SJSA1 (cell line): ENCODE measurements around the gene NTRK3. TPM values are rescaled to one million over a fixed set of nuclear protein-coding genes. Genes with fewer than 3 reads are reported as not detected.

ENCODE experiments used
- DNase-seq, 2 experiments: peaks; one replicate each; pipeline ENCODE4 v3.0.0-alpha.2; 2015 to 2020; ENCODE audit warnings: low spot score in 2 of 2, low read depth in 1 of 2
- H3K27ac ChIP-seq: fragments of 250-450 bp; sonication (Bioruptor Pico); 2 replicates; pipeline ENCODE4 v1.5.1; 2020; ENCODE audit warnings: mild to moderate bottlenecking, moderate library complexity
- H3K27me3 ChIP-seq: fragments of 250-450 bp; sonication (Bioruptor Pico); replicated peaks from 2 replicates; pipeline ENCODE4 v1.5.1; 2020; ENCODE audit warnings: mild to moderate bottlenecking, moderate library complexity
- H3K36me3 ChIP-seq: fragments of 250-450 bp; sonication (Bioruptor Pico); 2 replicates; pipeline ENCODE4 v1.5.1; 2020; ENCODE audit warnings: mild to moderate bottlenecking
- H3K4me1 ChIP-seq: fragments of 250-450 bp; sonication (Bioruptor Pico); replicated peaks from 2 replicates; pipeline ENCODE4 v1.6.1; 2021; ENCODE audit warnings: mild to moderate bottlenecking
- H3K4me3 ChIP-seq: fragments of 250-450 bp; sonication (Bioruptor Pico); 2 replicates; pipeline ENCODE4 v1.5.1; 2020; ENCODE audit warnings: mild to moderate bottlenecking
- H3K9me3 ChIP-seq: fragments of 250-450 bp; sonication (Bioruptor Pico); replicated peaks from 2 replicates; pipeline ENCODE4 v1.5.1; 2020; ENCODE audit warnings: mild to moderate bottlenecking
- total RNA-seq: library from RNA; depleted of rRNA; stranded (reverse); fragments of >200 nt; shearing (Covaris generic); gene quantifications from 2 replicates; pipeline ENCODE4 v1.2.3, GENCODE V29; 2014

The NTRK3 gene
- total RNA-seq, 1 experiment from 2014 or later: not detected

DNA sequence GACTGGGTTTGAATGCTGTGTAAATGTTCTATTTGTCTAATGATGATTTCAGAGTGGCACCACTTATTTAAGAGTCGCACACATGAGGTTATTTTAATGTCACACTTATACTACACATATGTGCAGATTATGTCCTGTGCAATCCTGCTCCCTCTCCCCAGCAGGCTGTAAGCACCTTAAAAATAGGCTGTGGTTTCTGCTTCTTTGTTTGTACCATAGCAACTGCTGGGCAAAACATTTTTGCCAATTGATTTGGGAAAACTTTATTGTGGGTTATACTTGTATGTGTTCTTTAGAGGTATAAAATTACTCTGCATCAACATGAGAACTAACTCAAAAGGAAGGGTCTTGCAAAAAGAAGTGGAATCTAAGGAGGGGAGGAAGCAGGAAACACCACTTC is 318.5 kb downstream of the NTRK3 start:
- no peak overlapping the region for H3K27ac ChIP-seq
- H3K27me3 ChIP-seq: no peaks in the 10 kb centered on the region
- no peak for DNase-seq
- H3K36me3 ChIP-seq: no peaks in the 10 kb centered on the region
- no peak overlapping the region for H3K4me3 ChIP-seq
- no peaks in the 10 kb centered on the region for H3K4me1 ChIP-seq
- no peaks in the 10 kb centered on the region for H3K9me3 ChIP-seq

DNA sequence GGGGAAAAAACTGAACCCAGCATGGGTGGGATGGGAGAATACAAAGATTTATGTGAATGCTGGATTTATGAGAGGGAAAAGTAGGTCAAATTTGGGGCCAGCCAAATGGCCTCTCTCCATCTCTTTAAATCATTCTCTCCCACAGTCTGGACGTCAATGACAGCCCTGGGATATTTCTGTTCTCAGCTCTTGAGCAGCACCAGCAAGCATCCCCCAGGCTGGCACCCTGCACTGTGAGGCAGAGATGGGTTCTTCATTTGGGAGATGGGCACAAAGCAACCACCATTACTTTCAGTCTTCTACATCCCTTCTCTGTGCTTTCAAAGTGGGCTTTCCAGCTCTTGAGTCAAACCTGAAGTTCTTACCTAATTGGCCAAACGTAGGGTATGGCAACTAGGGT is 321.0 kb downstream of the NTRK3 start:
- Histone ChIP-seq H3K9me3 (no peaks in the 10 kb centered on the region), H3K36me3 (no peaks in the 10 kb centered on the region), H3K27me3 (no peaks in the 10 kb centered on the region), H3K4me1 (no peaks in the 10 kb centered on the region), H3K4me3 (no peak overlapping the region), H3K27ac (no peak overlapping the region)
- no peak for DNase-seq

DNA sequence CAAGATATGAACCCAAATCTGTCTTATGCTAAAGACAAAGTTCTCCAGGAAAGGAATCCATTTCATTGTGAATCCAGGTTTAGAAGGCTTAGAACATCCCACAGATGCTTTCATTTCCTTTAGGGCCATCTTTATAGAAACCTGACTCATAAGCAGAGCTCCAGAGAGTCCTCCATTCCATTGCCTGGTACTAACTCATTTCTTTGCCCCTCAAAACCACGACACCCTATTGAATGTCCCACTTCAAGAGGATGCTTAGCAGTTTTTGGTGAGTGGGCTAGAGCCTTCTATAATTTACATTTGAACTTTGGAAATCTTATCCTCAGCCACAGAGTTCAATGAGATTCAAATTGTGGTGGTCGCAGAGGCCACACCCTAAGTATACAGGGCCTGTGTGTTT is 325.0 kb downstream of the NTRK3 start:
- no peak for DNase-seq
- no peaks in the 10 kb centered on the region for H3K27me3 ChIP-seq
- H3K36me3 ChIP-seq: no peaks in the 10 kb centered on the region
- H3K27ac ChIP-seq: no peak overlapping the region
- H3K4me3 ChIP-seq: no peak overlapping the region
- no peaks in the 10 kb centered on the region for H3K4me1 ChIP-seq
- no peaks in the 10 kb centered on the region for H3K9me3 ChIP-seq

DNA sequence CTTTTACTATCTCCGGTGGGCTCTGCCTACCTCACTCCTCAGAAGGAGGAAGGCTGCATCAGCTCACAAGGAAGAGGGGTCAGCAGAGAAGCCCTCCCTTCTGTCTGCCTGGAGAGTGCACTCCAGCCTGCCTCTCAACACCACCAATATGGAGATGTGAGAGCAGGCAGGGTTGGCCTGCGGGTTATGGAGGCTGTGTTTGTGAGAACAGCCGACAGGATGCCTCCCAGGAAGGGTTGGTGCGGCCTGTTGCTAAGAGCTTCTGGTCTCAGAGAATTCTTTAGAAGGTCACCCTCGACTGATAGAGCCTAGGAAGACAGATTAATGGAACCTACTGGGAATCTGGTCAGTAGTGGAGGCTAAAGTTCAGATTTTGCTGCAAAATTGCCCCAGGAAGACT is 326.1 kb downstream of the NTRK3 start:
- Histone ChIP-seq H3K9me3 (no peaks in the 10 kb centered on the region), H3K4me3 (no peak overlapping the region), H3K4me1 (no peaks in the 10 kb centered on the region), H3K27me3 (no peaks in the 10 kb centered on the region), H3K36me3 (no peaks in the 10 kb centered on the region), H3K27ac (no peak overlapping the region)
- no peak for DNase-seq

DNA sequence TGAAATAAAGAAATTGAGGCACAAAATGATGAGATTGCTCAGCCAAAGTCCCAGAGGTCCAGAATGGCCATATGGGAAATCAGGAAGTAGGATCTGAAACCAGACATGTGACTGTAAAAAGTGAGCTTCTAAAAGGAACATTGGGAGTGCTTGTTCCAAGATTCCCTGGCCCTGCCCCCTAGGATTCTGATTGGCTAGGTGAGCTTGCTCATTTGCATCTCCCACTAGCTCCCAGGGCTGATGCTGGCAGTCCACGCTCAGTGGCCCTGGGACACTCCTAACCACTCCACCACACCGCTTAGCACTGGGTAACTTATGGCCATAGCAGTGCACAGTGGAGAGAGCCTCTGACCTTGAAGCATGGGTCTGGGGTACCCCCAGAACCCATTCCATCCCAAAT is 326.7 kb downstream of the NTRK3 start:
- Histone ChIP-seq H3K9me3 (no peaks in the 10 kb centered on the region), H3K4me3 (no peak overlapping the region), H3K4me1 (no peaks in the 10 kb centered on the region), H3K27ac (no peak overlapping the region), H3K36me3 (no peaks in the 10 kb centered on the region), H3K27me3 (no peaks in the 10 kb centered on the region)
- no peak for DNase-seq

DNA sequence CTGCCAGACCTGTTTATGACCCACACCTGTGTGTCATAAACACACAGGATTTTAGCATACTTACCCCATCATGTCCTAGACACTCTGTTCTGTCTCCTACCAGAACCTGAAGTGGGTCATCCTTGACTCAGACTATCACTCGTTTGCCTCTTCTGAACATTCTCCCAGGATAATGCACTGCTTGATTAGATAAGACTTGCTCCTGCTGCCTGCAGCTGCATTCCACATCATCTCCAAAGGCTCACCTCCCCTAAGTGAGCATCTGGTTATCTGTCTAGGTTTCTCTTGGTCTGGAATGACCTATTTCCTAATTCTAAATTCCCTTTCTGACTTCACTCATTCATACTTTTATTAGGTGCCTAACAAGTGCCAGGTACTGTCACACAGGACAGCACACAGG is 332.1 kb downstream of the NTRK3 start:
- Histone ChIP-seq H3K4me3 (no peak overlapping the region), H3K27ac (no peak overlapping the region), H3K4me1 (no peaks in the 10 kb centered on the region), H3K9me3 (no peaks in the 10 kb centered on the region), H3K27me3 (no peaks in the 10 kb centered on the region; the same call in 1 of the 2 replicates), H3K36me3 (no peaks in the 10 kb centered on the region)
- no peak for DNase-seq

DNA sequence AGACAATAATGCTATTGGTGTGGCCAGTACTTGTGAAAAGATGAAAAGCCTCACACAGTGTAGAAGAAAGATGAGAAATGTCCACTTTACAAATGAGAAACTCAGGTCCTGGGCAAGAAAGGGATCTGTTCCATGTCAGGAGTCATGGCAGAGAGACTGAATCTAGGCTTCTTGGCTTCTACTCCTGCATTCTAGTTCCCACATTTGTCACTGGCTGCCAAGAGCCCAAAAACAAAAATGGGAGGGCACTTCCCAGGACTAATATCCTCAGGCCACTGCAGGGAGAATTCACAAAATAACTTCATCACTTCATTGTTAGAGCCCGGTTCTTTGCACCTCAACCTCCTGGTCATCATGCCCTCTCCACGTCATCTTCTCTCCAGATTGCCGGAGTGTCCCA is 337.5 kb downstream of the NTRK3 start:
- Histone ChIP-seq H3K36me3 (no peaks in the 10 kb centered on the region), H3K4me1 (no peaks in the 10 kb centered on the region), H3K4me3 (no peak overlapping the region), H3K9me3 (no peaks in the 10 kb centered on the region), H3K27me3 (no peaks in the 10 kb centered on the region; the same call in 1 of the 2 replicates), H3K27ac (no peak overlapping the region)
- no peak for DNase-seq

DNA sequence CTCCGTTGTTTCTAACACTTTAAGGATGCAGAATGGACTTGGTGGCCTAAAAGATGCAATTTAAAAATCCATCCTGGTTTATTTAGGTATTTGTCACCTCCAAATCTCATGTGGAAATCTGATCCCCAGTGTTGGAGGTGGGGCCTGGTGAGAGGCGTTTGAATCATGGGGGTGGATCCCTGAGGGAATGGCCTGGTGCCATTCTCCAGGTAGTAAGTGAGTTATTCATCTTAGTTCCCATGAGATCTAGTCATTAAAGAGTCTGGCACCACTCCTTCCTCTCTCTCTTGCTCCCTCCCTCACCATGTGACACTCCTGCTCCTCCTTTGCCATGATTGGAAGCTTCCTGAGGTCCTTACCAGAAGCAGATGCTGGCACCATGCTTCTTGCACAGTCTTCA is 339.1 kb downstream of the NTRK3 start:
- Histone ChIP-seq H3K4me3 (no peak overlapping the region), H3K27me3 (no peaks in the 10 kb centered on the region), H3K9me3 (no peaks in the 10 kb centered on the region), H3K27ac (no peak overlapping the region), H3K36me3 (no peaks in the 10 kb centered on the region), H3K4me1 (no peaks in the 10 kb centered on the region)
- DNase-seq: no peak

DNA sequence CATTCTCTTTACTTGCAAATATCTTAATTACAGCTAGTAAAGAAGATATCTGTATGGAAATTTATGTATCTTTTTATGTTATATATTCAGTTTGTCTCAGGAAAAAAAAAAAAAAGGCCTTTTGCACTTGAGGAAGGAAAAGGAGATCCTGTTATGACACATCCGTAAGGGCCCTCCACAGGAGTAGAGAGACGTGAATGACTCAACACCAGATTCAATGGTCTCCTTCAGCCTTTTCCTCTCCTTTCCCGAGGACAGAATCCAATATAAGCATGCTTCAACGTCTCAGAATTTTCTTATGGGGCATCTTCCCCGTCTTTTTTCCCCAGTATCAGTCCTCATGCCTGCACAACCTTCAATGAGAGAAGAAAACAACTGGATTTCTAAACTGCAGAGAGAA is 340.3 kb downstream of the NTRK3 start:
- Histone ChIP-seq H3K27me3 (no peaks in the 10 kb centered on the region), H3K4me1 (no peaks in the 10 kb centered on the region), H3K4me3 (no peak overlapping the region), H3K27ac (no peak overlapping the region), H3K36me3 (no peaks in the 10 kb centered on the region), H3K9me3 (no peaks in the 10 kb centered on the region; the same call in 1 of the 2 replicates)
- no peak for DNase-seq

DNA sequence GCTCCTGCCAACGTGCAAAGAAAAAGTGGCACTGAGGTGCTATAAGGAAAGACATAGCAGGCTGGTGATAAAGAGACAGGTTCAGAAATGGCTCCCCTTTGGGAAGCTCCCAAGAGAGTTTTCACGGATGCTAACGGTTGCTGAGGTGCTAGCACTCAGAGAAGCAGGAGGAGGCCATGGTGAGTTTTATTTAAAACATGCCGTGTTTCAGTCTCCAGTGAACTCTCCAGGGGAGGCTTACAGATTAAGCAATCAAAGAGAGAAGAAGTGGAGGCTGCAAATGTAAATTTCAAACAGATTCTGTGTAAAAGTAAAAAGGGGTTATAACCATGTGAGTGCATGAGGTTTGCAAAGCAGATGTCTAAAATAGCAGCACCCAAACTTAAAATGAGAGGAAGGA is 346.2 kb downstream of the NTRK3 start:
- no peak for DNase-seq
- no peak overlapping the region for H3K27ac ChIP-seq
- no peaks in the 10 kb centered on the region for H3K27me3 ChIP-seq
- no peaks in the 10 kb centered on the region; the same call in 1 of the 2 replicates for H3K9me3 ChIP-seq
- H3K36me3 ChIP-seq: no peaks in the 10 kb centered on the region
- H3K4me3 ChIP-seq: no peak overlapping the region
- no peaks in the 10 kb centered on the region for H3K4me1 ChIP-seq

DNA sequence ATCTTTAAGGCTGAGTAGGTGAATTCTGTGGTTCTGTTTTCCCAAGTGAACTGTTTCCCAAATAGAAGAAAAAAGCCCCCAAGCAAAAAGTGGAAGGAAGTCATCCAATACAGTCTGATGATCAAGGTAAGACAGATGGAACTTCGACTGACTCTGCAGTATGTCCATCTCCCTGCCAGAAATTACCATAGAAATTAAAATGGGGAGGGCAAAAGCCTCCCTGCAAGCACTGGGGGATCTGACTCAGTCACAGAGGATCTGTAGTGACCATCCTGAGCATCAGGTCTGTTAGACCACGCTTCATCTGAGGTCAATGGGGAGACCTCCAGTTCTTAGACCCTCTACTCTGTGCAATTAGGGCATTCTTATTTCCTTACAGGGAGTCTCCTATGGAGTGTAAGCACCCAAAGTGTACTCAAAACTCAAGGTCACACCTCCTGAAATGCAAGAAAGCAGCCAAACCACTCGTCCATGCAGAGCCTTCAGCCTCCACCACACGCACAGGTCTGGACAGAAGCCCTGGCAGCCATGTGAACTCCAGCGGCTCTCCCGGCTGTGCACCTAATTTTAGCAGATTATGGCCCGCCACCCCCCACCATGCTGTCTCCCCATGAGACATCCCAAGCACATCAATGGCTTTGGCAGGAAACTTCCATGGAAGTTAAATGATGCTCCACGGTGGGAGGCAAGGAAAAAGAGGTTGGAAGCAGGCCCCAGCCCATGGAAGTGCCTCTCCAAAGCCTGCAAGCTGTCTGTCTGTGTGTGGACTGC is 348.7 kb downstream of the NTRK3 start:
- no peaks in the 10 kb centered on the region; the same call in 1 of the 2 replicates for H3K9me3 ChIP-seq
- no peaks in the 10 kb centered on the region for H3K36me3 ChIP-seq
- H3K4me1 ChIP-seq: no peaks in the 10 kb centered on the region
- no peak overlapping the region for H3K4me3 ChIP-seq
- no peak overlapping the region for H3K27ac ChIP-seq
- no peaks in the 10 kb centered on the region for H3K27me3 ChIP-seq
- DNase-seq: no peak

DNA sequence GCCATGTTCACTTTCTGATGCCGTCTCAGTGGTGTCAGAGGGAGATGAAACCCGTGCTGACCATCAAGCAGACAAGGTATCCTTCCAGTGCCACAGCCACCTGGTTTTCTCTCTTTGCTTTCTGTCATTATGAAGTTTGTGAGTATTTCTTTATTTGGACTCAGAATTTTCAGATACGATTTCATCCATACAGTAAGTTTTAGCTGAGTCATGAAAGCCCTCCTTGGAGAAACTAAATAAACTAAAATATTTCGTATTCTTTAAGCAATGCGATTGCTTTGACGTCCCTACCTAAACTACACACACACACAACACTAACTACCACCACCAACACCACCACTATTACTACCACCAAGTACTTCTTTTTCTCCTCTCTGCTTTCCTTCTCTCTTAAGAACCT is 350.1 kb downstream of the NTRK3 start:
- H3K27me3 ChIP-seq: no peaks in the 10 kb centered on the region
- DNase-seq: no peak
- H3K9me3 ChIP-seq: no peaks in the 10 kb centered on the region
- no peak overlapping the region for H3K4me3 ChIP-seq
- H3K36me3 ChIP-seq: no peaks in the 10 kb centered on the region
- H3K27ac ChIP-seq: no peak overlapping the region
- no peaks in the 10 kb centered on the region for H3K4me1 ChIP-seq

DNA sequence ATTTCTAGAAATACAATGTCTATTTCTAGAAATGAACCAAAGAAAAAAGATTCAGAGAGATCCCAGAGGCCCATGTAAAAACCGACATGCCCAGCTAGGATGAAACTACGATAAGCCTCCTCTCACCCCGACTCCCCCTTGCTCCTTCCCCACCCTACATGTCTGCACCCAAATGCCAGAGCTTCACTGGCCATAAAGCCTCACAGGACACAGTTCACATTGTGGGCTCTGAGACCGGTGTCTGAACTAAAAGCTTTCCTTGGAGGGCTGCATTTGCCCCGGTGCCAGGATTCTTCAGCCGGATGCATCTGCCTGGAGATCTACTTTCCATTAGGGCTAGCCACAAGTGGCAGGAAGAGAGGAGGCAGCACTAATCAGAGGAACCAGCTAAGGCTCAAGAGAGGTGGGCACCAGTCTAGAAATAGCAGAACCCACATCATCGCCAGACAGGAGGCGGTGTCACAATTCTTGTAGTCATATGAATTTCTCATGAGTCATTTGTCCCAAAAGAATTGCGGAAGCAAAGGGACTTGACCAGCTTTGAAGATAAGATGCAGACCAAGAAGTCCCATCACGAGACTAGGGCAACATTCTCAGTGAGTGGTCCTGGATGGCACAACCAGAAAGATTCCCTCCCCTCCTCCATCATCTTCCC is 353.6 kb downstream of the NTRK3 start:
- H3K4me3 ChIP-seq: no peak overlapping the region
- DNase-seq: no peak
- no peaks in the 10 kb centered on the region for H3K36me3 ChIP-seq
- H3K4me1 ChIP-seq: no peaks in the 10 kb centered on the region
- no peak overlapping the region for H3K27ac ChIP-seq
- H3K27me3 ChIP-seq: no peaks in the 10 kb centered on the region
- no peaks in the 10 kb centered on the region for H3K9me3 ChIP-seq

DNA sequence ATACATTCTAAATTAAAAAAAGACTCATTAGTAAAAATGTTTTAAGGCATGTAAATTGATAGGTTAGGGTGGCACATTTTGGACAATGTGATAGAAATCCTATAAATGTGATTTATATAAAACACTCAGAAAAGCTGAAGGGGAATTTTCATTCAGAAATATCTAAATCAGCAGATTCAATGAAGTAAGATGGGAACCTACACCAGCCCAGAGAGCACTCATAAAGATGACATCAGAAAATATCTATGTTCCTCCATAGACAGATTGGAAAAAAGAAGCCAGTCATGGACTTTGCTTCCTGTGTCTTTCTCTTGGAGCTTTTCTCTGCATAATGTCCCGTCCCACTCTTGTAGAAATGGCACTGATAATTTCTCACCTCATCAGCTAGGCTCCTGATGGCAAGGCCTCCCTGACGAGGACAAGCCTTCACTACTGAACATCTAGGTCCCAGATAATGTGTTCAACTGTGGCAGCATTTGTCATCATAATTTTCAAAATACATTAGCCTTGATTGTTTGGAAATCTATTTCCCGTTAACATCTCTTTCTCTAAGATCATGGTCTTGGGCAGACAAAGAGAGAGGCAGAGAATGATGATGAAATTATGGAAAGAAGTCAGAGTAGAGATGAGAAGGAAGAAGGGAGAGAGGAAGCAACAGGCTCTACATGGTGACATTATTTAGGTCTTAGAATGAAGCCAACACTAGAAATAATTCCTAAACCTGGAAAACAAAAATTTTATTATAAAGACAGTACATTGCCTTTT is 354.4 kb downstream of the NTRK3 start:
- H3K27me3 ChIP-seq: no peaks in the 10 kb centered on the region
- H3K36me3 ChIP-seq: no peaks in the 10 kb centered on the region
- no peak for DNase-seq
- H3K4me3 ChIP-seq: no peak overlapping the region
- no peak overlapping the region for H3K27ac ChIP-seq
- H3K9me3 ChIP-seq: no peaks in the 10 kb centered on the region
- H3K4me1 ChIP-seq: no peaks in the 10 kb centered on the region
